ENCODE measurements around the gene E2F4.

DNA sequence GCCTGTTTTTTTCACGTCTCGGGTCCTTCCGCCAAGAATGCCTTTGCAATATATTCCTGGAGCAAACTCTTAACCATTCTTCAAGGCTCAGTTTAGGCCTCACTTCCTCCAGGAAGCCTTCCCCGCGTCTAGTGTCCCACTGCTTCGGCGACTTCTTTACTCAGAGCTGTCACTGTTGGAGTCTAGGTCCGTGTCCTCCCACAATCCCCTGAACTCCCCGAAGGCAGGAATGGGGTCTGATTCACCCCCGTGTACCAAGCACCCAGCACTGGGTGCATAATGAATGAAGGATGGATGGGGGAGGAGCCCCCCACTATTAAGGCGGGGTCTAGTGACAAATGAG is 8.7 kb upstream of the E2F4 start:
- TF ChIP-seq YY1 (IDR thresholded peaks at IDR 0.05; ENCODE audit: insufficient read depth, insufficient read length) = no peak
- no peak for TF ChIP-seq ZNF274 (IDR thresholded peaks at IDR 0.05; ENCODE audit: low read depth, low read length)
- no peak for TF ChIP-seq SUZ12 (IDR thresholded peaks at IDR 0.05; ENCODE audit: extremely low read depth, insufficient read depth, insufficient read length)

All from NT2/D1 (cell line).